ENCODE data around the gene ZNF341.

- no peak for TF ChIP-seq POLR2A (IDR thresholded peaks at IDR 0.05; ENCODE audit: low read length)
- TF ChIP-seq GATA1 (IDR thresholded peaks at IDR 0.05; ENCODE audit: low read depth, low read length) = no peak
These were observed 42.3 kb upstream of the ZNF341 start for GRCh38 chr20:33689493-33689892.
